Motor neuron (in vitro differentiated cells): ENCODE results near the gene TMEM245. TPM values are rescaled to one million over a fixed set of nuclear protein-coding genes. Genes with fewer than 3 reads are reported as not detected.
"Not testable (repeated sequence)": the region's sequence is repeated elsewhere in the genome, so short reads cannot be mapped to it uniquely, and the experiment has no call there.

ENCODE experiments used
- ATAC-seq, 8 experiments: fragments of 200-7000 bp; cut with Tn5 transposase; replicated peaks in 6 of 8; 2 replicates each; pipeline ENCODE4 v1.8.0; 2021; ENCODE audit warnings: mild to moderate bottlenecking in 8 of 8, moderate library complexity in 8 of 8
- H3K27ac ChIP-seq, 2 donors: fragments of 250-450 bp; sonication (Bioruptor Pico); 2 replicates each; pipeline ENCODE4 v1.9.0; 2021; ENCODE audit warnings: antibody characterized with exemption in 2 of 2, mild to moderate bottlenecking in 2 of 2, moderate library complexity in 1 of 2
- H3K4me1 ChIP-seq, 2 donors: fragments of 250-450 bp; sonication (Bioruptor Pico); replicated peaks in 1 of 2; 2 replicates each; pipeline ENCODE4 v1.6.1; 2021; ENCODE audit warnings: antibody characterized with exemption in 2 of 2, mild to moderate bottlenecking in 2 of 2, moderate library complexity in 1 of 2
- H3K4me3 ChIP-seq, 5 donors: fragments of 250-450 bp; sonication (Bioruptor Pico); 2 replicates each; pipeline ENCODE4 v1.9.0; 2021; ENCODE audit warnings: antibody characterized with exemption in 5 of 5, mild to moderate bottlenecking in 5 of 5, moderate library complexity in 4 of 5
- WGBS, 10 experiments: fragments of 450-650 bp; shearing (Covaris generic); methylation state at CpG; one replicate each; pipeline ENCODE4 v1.0.0; 2022; 5-methylcytosine and 5-hydroxymethylcytosine counted together
- in situ Hi-C, 9 experiments: fragments of 400-800 bp; cut with MboI; loops; one replicate each; pipeline ENCODE4 v1.15.0; 2021; ENCODE audit warnings: low sequenced_read_pairs in 9 of 9, low pct_unique_long_range_greater_than_20kb in 2 of 9; ENCODE audit not compliant: unreplicated experiment in 9 of 9
- total RNA-seq, 8 experiments: library from RNA; unstranded; fragments of 300-600 nt; gene quantifications; 2 replicates each; pipeline versions ENCODE4 v1.2.3 to v1.2.4, GENCODE V29; 2022

Gene TMEM245
- total RNA-seq, 8 experiments from 2014 or later: 18.1 to 53.1 (median 30.7) TPM

GRCh38 chr9:109001275-109001676, 118.5 kb downstream of the TMEM245 start:
- Histone ChIP-seq H3K4me3 (no peak overlapping the region), H3K4me1 (no peaks in the 10 kb centered on the region), H3K27ac (no peak overlapping the region)
- ATAC-seq: peak in 2 of 8 experiments; percentile 60 to 78
- in situ Hi-C loops: no loop called here
- WGBS, 10 experiments: 33 to 100% (median 88%) methylated on average over 1 of the region's 1 CpG; no CpG with 5 or more reads in 4 of the 10 experiments

- H3K4me3 ChIP-seq: no peak overlapping the region
- H3K27ac ChIP-seq: no peak overlapping the region
- 38 to 100% (median 86%) methylated on average over 1 of the region's 1 CpG; no CpG with 5 or more reads in 3 of the 10 experiments for WGBS, 10 experiments
- H3K4me1 ChIP-seq: no peaks in the 10 kb centered on the region
- no peak for ATAC-seq
- in situ Hi-C loops: no loop called here
Measured at GRCh38 chr9:108997112-108997511, 122.6 kb downstream of the TMEM245 start.

- WGBS, 10 experiments: 17 to 100% (median 100%) methylated on average over 1 of the region's 1 CpG; no CpG with 5 or more reads in 3 of the 10 experiments
- in situ Hi-C loops: no loop called here
- no peak for ATAC-seq
Measured at GRCh38 chr9:108996643-108997042, 123.1 kb downstream of the TMEM245 start.

GRCh38 chr9:108994695-108995094, 125.1 kb downstream of the TMEM245 start:
- Histone ChIP-seq H3K4me1 (no peaks in the 10 kb centered on the region), H3K27ac (no peak overlapping the region), H3K4me3 (no peak overlapping the region)
- in situ Hi-C loops: no loop called here
- no peak for ATAC-seq
- 50 to 100% (median 94%) methylated on average over 1 to 2 of the region's 2 CpGs; no CpG with 5 or more reads in 6 of the 10 experiments for WGBS, 10 experiments

More at GRCh38 chr9:108996643-108997042, 123.1 kb downstream of the TMEM245 start:
- Histone ChIP-seq H3K4me3 (no peak overlapping the region), H3K4me1 (no peaks in the 10 kb centered on the region), H3K27ac (no peak overlapping the region)

GRCh38 chr9:108991479-108991878, 128.3 kb downstream of the TMEM245 start:
- no peak for ATAC-seq
- no peak overlapping the region for H3K4me3 ChIP-seq
- in situ Hi-C loops: no loop called here
- no peak overlapping the region for H3K27ac ChIP-seq
- H3K4me1 ChIP-seq: no peaks in the 10 kb centered on the region
- 75 to 100% (median 96%) methylated on average over 1 to 5 of the region's 5 CpGs for WGBS, 10 experiments

- H3K4me3 ChIP-seq: no peak overlapping the region
- in situ Hi-C loops: no loop called here
- ATAC-seq: no peak
- no peak overlapping the region for H3K27ac ChIP-seq
- no peaks in the 10 kb centered on the region for H3K4me1 ChIP-seq
Measured at GRCh38 chr9:108983885-108984284, 135.9 kb downstream of the TMEM245 start.

- H3K27ac ChIP-seq: no peak overlapping the region
- WGBS, 10 experiments: 78 to 85% (median 83%) methylated on average over 2 of the region's 2 CpGs; no CpG with 5 or more reads in 7 of the 10 experiments
- in situ Hi-C loops: no loop called here
- no peaks in the 10 kb centered on the region for H3K4me1 ChIP-seq
- no peak for ATAC-seq
- H3K4me3 ChIP-seq: no peak overlapping the region
Measured at GRCh38 chr9:108980893-108981292, 138.9 kb downstream of the TMEM245 start.

GRCh38 chr9:108978205-108978604, 141.5 kb downstream of the TMEM245 start:
- in situ Hi-C loops: no loop called here
- ATAC-seq: no peak
- Histone ChIP-seq H3K4me1 (no peaks in the 10 kb centered on the region), H3K27ac (no peak overlapping the region), H3K4me3 (no peak overlapping the region)
- WGBS, 10 experiments: 0 to 100% (median 78%) methylated on average over 1 of the region's 1 CpG; no CpG with 5 or more reads in 5 of the 10 experiments

- no peak overlapping the region for H3K27ac ChIP-seq
- H3K4me1 ChIP-seq: no peaks in the 10 kb centered on the region
- in situ Hi-C loops: no loop called here
- no peak overlapping the region for H3K4me3 ChIP-seq
- 50 to 94% (median 84%) methylated on average over 1 to 5 of the region's 5 CpGs for WGBS, 10 experiments
- ATAC-seq: no peak
Measured at GRCh38 chr9:108973895-108974294, 145.9 kb downstream of the TMEM245 start.

- H3K27ac ChIP-seq: no peak overlapping the region
- WGBS, 10 experiments: 17 to 100% (median 83%) methylated on average over 1 to 2 of the region's 2 CpGs; no CpG with 5 or more reads in 5 of the 10 experiments
- H3K4me3 ChIP-seq: no peak overlapping the region
- ATAC-seq: peak in 2 of 8 experiments; percentile 57 to 92
- in situ Hi-C loops: no loop called here
- H3K4me1 ChIP-seq: no peaks in the 10 kb centered on the region
Measured at GRCh38 chr9:108972626-108973209, 147.0 kb downstream of the TMEM245 start.

- no peak overlapping the region for H3K27ac ChIP-seq
- in situ Hi-C loops: no loop called here
- H3K4me3 ChIP-seq: no peak overlapping the region
- H3K4me1 ChIP-seq: no peaks in the 10 kb centered on the region
- ATAC-seq: no peak
- WGBS, 10 experiments: 57 to 100% (median 95%) methylated on average over 1 to 3 of the region's 3 CpGs
Measured at GRCh38 chr9:108972186-108972585, 147.6 kb downstream of the TMEM245 start.

GRCh38 chr9:108971392-108971791, 148.4 kb downstream of the TMEM245 start:
- H3K27ac ChIP-seq, H3K4me1 ChIP-seq, ATAC-seq, in situ Hi-C loops, H3K4me3 ChIP-seq: not testable (repeated sequence)
- 75 to 100% (median 100%) methylated on average over 1 to 2 of the region's 2 CpGs; no CpG with 5 or more reads in 3 of the 10 experiments for WGBS, 10 experiments

- Histone ChIP-seq H3K4me3 (no peak overlapping the region), H3K27ac (no peak overlapping the region), H3K4me1 (no peaks in the 10 kb centered on the region)
- in situ Hi-C loops: no loop called here
- ATAC-seq: no peak
Measured at GRCh38 chr9:108967916-108968315, 151.8 kb downstream of the TMEM245 start.
